ENCODE measurements around the gene SPRY1.

The SPRY1 gene

GRCh38 chr4:123444290-123444731 is 47.7 kb downstream of the SPRY1 start:
- DNase-seq (ENCODE audit: low read depth), result peak; percentile 57

DNA sequence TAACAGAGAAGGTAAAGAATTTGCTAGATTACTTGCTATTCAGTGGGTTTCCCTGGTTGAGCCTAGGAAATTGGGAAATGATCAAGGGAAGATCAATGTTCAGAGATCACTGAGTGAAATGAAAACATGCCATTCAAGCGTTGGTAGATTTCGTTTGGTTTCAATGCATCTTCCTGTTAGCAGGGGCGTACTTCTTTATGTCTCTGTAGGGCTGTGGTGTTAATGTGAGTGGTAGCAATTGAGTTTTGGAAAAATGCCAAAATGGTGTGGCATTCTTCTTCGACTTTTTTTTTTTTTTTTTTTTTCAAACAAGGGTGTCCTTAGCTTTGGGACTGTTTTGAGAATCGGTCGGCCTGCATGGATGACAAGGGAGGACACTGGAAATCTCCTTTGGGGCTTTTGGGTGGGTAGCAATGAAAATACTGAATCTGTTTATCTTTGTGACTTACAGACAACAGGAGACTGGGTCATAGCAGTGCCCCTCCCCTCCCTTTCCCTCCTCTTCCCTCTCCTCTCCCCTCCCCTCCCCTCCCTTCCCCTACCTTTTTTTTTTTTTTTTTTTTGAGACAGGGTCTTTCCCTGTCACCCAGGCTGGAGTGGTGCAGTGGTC is 50.4 kb downstream of the SPRY1 start:
- no peak for DNase-seq (ENCODE audit: low read depth)

- peak; percentile 23 for DNase-seq (ENCODE audit: low read depth)
These were observed 52.8 kb downstream of the SPRY1 start for GRCh38 chr4:123449362-123449761.

DNA sequence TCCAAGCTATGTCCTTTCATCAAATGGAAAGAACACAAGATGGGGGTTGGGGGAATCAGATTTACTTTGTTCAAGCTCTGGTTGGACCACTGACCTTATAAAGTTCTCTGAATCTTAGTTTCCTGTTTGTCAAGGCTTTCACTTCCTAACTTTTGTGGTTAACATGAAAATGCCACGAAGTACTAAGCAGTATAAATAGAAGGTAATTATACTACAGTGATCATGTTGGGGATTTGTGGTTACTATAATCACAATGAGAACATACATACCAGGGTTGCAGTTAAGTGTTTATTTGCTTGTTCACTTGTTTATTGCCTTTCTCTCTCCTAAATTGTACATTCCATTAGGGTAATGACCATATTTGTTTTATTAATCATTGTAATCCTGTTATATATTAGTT is 53.2 kb downstream of the SPRY1 start:
- peak; percentile 71 for DNase-seq (ENCODE audit: low read depth)

DNA sequence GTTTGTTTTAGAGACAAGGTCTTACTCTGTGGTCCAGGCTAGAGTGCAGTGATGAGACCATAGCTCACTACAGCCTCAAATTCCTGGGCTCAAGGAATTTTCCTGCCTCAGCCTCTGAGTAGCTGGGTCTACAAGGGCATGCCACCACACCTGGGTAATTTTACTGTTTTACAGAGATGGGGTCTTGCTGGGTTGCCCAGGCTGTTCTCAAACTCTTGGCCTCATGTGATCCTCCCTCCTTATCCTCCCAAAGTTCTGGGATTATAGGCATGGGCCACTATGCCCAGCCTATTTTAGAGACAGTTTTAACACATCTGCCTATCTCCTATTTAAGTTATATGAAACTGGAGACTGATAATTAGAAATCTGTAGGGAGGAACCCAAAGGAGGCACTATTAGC is 53.8 kb downstream of the SPRY1 start:
- no peak for DNase-seq (ENCODE audit: low read depth)

GRCh38 chr4:123452616-123453015 is 56.0 kb downstream of the SPRY1 start:
- peak; percentile 95 for DNase-seq (ENCODE audit: low read depth)

DNA sequence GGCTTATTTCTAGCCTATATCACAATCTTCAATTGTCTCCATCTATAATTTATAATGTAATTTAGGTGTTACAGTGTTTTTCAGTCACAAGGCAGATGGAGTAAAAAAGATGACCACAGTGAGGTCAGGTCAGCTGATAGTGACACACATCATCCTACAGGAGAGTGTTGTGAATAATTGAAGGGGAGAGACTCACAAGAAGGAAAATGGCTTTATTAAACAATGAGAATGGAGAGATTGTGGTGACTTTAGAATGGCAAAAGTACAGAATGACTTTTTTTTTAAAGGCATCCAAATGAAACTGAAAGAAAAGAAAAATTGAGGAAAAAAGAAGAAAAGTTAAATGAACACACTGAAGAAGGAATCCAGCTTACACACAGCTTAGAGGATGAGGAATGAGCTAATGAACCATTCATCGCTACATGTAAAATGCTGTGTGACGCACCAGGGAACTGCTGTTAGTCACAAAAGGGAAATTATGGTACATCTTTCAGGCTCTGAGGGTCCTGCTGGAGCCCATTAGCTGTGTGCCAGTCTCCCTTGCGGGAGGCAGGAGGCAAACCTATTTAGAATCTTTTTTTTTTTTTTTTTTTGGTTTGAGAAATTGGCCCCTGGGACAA is 56.6 kb downstream of the SPRY1 start:
- DNase-seq (ENCODE audit: low read depth), result peak; percentile 60

Data from iris pigment epithelial cell (primary cell).